ENCODE results near the gene CLK4.

- TF ChIP-seq CTCF (IDR thresholded peaks at IDR 0.05) = no peak
- TF ChIP-seq POLR2A (IDR thresholded peaks at IDR 0.05) = no peak
Measured at GRCh38 chr5:178580271-178580955, 46.4 kb downstream of the CLK4 start.
